Measurements from ENCODE around the gene SORL1.
"Not testable (repeated sequence)": the region's sequence is repeated elsewhere in the genome, so short reads cannot be mapped to it uniquely, and the experiment has no call there.

The SORL1 gene

GRCh38 chr11:121634889-121635288 is 182.8 kb downstream of the SORL1 start:
- peak; percentile 81 for DNase-seq

- DNase-seq, result no peak
These were observed 184.1 kb downstream of the SORL1 start for GRCh38 chr11:121636081-121636799.

GRCh38 chr11:121636800-121637176 is 184.7 kb downstream of the SORL1 start:
- peak; percentile 7 for DNase-seq

DNA sequence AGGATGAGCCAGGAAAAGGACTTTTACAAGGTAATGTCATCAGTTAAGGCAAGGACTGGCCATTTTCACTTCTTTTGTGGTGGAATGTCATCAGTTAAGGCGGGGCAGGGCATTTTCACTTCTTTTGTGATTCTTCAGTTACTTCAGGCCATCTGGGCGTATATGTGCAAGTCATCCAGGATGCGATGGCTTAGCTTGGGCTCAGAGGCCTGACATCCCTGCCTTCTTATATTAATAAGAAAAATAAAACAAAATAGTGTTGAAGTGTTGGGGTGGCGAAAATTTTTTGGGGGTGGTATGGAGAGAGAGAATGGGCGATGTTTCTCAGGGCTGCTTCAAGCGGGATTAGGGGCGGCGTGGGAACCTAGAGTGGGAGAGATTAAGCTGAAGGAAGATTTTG is 185.5 kb downstream of the SORL1 start:
- not testable (repeated sequence) for DNase-seq

DNA sequence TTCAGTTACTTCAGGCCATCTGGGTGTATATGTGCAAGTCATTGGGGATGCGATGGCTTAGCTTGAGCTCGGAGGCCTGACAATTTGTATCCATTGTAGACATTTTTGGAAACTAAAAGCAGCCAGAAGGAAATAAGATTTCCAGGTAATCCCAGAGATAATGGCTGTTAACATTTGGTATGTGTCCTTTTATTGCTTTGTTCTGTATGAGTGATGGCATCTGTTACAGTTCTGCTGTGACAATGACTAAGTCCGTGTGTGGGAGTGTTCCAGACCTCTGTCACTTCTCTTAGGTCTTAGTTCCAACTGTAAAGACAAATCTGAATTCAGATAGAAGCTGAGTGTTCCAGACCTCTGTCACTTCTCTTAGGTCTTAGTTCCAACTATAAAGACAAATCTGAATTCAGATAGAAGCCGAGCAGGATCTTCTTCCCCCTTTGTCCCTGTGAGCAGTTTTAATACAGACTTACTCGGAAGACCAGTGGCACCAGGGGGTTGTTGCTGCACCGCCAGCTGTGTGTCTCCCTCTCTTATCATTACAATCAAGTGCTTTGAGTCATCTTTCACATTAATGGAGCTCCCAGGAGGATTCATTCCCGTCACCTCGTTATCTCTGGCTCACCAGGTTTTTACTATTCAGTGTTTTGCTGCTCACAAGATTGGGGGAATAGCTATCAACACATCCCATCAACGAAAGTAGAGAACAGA is 191.5 kb downstream of the SORL1 start:
- DNase-seq, result peak; percentile 54

GRCh38 chr11:121644187-121644512 is 192.0 kb downstream of the SORL1 start:
- no peak for DNase-seq

- DNase-seq, result peak; percentile 56
These were observed 192.9 kb downstream of the SORL1 start for GRCh38 chr11:121645001-121645400.

DNA sequence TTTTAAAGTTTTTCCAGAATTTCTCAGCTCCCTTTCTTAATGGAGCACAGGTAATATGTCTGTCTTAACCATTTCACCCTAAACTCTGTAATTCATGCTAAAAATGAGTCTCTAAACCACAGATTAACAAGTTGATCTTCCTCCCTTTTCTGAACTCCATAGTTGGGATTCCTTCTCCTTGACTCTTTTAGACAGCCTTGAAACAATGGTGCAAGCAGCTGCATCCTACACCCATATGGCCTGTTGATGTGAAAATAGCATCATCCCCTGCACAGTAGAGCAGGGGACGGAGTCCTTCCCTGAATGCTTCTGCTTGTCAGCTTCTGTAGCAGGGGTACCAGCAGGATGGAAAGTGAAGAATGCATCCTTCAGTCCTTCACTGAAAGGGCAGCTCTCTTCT is 193.5 kb downstream of the SORL1 start:
- no peak for DNase-seq

- DNase-seq, result no peak
These were observed 196.2 kb downstream of the SORL1 start for GRCh38 chr11:121648306-121648705.

GRCh38 chr11:121649798-121650197 is 197.7 kb downstream of the SORL1 start:
- no peak for DNase-seq

- no peak for DNase-seq
These were observed 198.5 kb downstream of the SORL1 start for GRCh38 chr11:121650351-121651256.

- DNase-seq, result no peak
These were observed 199.1 kb downstream of the SORL1 start for GRCh38 chr11:121651257-121651605.

DNA sequence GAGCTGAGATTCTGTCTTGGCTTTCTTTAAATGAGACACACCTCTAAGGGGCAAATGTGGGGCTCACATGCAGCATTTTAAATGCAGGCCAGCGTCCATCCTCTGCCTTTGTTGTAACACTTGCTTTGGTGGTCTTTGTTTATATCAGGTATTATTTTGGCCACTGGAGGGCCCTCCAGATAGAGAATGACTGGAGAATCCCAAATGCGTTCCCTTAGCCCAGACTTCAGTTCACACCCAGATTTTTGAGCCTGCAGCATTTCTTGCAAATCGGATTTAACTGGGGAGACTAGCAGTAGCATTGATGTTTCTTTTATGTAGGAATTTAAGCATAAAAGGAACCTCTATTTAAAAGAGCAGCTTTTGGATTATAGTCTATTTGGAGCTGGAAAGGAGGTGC is 200.9 kb downstream of the SORL1 start:
- DNase-seq, result no peak

DNA sequence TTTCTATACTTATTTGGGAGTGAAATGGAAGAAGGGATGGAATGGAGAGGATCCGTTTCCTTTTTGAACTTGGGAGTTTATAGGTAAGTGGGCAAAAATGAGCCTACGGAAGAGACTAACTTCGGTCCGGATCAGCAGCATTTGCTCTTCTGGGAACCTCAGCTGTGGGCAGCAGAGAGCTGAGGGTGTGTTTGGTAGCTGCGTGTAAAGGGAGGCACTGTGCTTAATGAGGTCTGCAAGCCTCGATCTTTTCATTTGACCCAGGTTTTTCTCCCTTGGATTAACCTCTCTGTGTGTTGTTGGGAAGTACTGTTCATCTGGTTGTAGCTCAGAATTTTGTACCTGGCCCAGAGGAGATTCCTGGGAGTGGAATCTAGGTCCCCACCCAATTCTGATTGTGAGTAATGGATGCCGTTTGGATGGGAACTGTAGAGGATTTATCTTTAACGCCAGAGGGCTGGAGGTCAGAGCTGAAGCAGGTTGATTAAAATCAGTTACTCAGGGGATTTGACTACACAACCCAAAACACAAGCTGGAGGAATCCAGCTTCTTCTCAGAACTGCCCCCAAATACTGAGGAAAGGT is 202.2 kb downstream of the SORL1 start:
- no peak for DNase-seq

- DNase-seq, result no peak
These were observed 202.9 kb downstream of the SORL1 start for GRCh38 chr11:121654843-121655536.

- peak; percentile 86 for DNase-seq
These were observed 203.6 kb downstream of the SORL1 start for GRCh38 chr11:121655537-121656327.

DNA sequence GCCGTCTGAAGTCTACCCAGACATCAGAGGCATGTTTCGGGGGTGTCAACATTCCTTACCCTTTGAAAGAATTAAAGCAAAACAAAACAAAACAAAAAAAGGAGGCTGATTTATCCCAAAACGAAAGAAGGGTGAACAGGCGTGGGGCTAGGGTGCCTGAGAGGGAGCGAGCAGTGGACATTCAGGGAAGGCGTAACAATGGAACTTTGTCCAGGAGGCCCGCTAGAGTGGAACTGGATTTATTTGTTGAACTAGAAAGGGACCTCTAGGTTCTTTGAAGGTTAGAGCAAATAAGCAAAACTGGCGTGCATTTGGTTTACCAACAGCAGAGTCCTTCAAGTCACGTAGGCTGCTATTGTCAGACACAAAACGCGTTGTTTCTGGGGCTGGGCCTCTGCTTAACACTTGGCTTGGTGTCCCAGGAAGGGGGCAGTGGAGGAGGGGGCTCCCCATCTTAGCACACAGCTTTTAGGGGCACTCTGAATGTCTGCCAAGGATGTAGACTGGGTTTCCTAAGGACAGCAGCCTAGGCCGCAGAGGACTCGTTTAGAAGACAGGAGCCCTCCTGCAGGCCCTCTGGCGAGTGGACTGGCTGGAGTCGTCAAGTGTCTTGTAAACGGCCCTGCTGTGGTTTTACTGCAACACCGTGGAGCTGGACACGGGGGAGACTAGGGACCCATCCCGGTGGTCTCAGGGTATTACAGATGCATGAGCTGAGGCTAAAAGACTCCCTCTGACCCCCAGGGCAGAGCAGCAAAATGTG is 204.4 kb downstream of the SORL1 start:
- no peak for DNase-seq

DNA sequence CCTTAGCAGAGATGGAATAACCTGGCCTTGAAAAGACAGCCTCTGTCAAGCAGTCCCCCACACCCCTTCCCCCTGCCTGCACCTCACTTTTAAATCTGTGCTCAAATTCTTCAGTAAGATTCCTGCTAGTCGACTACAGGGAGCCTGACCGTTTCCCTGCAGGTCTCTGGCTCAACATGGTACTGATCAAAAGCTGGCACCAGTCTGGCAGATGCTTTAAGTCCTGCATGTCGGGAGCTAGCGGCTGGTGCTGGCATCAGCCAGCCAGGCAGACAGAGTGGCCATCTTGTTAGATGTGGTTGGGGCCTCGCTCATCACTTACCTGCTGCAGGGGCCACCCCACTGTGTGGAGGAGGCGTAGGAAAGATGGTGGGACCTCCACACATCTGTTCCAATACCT is 205.0 kb downstream of the SORL1 start:
- no peak for DNase-seq

- no peak for DNase-seq
These were observed 207.7 kb downstream of the SORL1 start for GRCh38 chr11:121659811-121660210.

- no peak for DNase-seq
These were observed 209.9 kb downstream of the SORL1 start for GRCh38 chr11:121661880-121662486.

DNA sequence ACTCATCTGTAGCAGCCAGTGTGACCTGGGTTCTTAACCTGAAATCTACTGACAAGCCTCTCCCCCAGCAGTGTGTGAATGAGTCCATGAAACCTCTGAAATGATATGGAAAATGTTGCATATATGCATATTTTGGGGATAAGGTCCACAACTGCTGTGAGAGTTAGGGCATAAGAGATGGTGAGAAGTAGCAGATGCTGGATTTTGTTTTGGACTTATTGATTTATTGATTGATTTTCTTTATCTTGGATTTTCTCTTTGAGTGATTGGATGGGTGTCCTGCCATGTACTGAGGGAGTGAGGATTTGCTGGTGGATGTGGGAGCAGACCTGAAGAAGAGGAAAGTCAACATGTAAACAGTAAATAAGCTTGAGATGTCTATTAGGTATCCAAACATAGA is 212.0 kb downstream of the SORL1 start:
- no peak for DNase-seq
